SK-N-SH (cell line): ENCODE data around the gene TBRG4. TPM values are rescaled to one million over a fixed set of nuclear protein-coding genes. Genes with fewer than 3 reads are reported as not detected.

Experiments used
- CTCF ChIA-PET: fragments of 300-600, 350-600 bp; formaldehyde crosslinking; extraction: SDS; loops from one replicate; lab custom pipeline; 2021; lab: Yijun Ruan, JAX
- POLR2A ChIA-PET: fragments of 350-600 bp; sonication (Branson Sonifier 250); formaldehyde crosslinking; extraction: SDS; loops from one replicate; lab custom pipeline; 2020; ENCODE audit warnings: antibody characterized with exemption, inconsistent platforms; lab: Yijun Ruan, JAX
- DNase-seq: peaks from one replicate; pipeline ENCODE4 v3.0.0; 2012
- H2AFZ ChIP-seq: fragments of 200-600 bp; sonication (generic); 2 replicates; pipeline ENCODE4 v1.8.1; 2016; ENCODE audit warnings: antibody characterized with exemption, mild to moderate bottlenecking, low read depth
- H3F3A ChIP-seq: fragments of 200-600 bp; sonication (generic); replicated peaks from 2 replicates; pipeline ENCODE3; 2016; ENCODE audit warnings: antibody characterized with exemption, mild to moderate bottlenecking; ENCODE audit not compliant: insufficient read depth
- H3K27ac ChIP-seq, 2 experiments: fragments of 200-500 bp in 1 of 2; fragments of 200-600 bp in 1 of 2; sonication (Bioruptor generic) in 1 of 2; sonication (generic), shearing (Covaris generic) in 1 of 2; 2 replicates each; pipeline versions ENCODE4 v1.5.1 to v1.6.1; 2014 to 2016; ENCODE audit warnings: low read depth in 2 of 2, inconsistent platforms in 1 of 2, low read length in 1 of 2, mild to moderate bottlenecking in 1 of 2, mixed read lengths in 1 of 2
- H3K27me3 ChIP-seq: fragments of 200-600 bp; sonication (generic), shearing (Covaris generic); 2 replicates; pipeline ENCODE4 v1.6.1; 2016; ENCODE audit warnings: mixed run types; ENCODE audit not compliant: insufficient read depth
- H3K36me3 ChIP-seq, 2 experiments: fragments of 200-500 bp in 1 of 2; fragments of 200-600 bp in 1 of 2; sonication (Bioruptor generic) in 1 of 2; sonication (generic) in 1 of 2; replicated peaks in 1 of 2; 2 replicates each; pipeline versions ENCODE3 to v1.5.1; 2014 to 2016; ENCODE audit warnings: low read length in 1 of 2, mild to moderate bottlenecking in 1 of 2; ENCODE audit not compliant: insufficient read depth in 2 of 2, control insufficient read depth in 1 of 2
- H3K4me1 ChIP-seq, 2 experiments: fragments of 200-500 bp in 1 of 2; fragments of 200-600 bp in 1 of 2; sonication (Bioruptor generic) in 1 of 2; sonication (generic), shearing (Covaris generic) in 1 of 2; 2 replicates each; pipeline versions ENCODE4 v1.5.1 to v1.6.1; 2014 to 2016; ENCODE audit warnings: low read depth in 1 of 2, low read length in 1 of 2, mixed run types in 1 of 2; ENCODE audit not compliant: insufficient read depth in 2 of 2, control insufficient read depth in 1 of 2
- H3K4me2 ChIP-seq: fragments of 200-600 bp; sonication (generic), shearing (Covaris generic); 2 replicates; pipeline ENCODE4 v1.6.1; 2017; ENCODE audit warnings: mixed run types
- H3K4me3 ChIP-seq, 2 experiments: fragments of 200-500 bp in 1 of 2; fragments of 200-600 bp in 1 of 2; sonication (Bioruptor generic) in 1 of 2; sonication (generic), shearing (Covaris generic) in 1 of 2; 2 replicates each; pipeline versions ENCODE4 v1.5.1 to v1.8.1; 2014 to 2016; ENCODE audit warnings: low read depth in 2 of 2, inconsistent platforms in 1 of 2, low read length in 1 of 2, mild to moderate bottlenecking in 1 of 2, mixed read lengths in 1 of 2, moderate library complexity in 1 of 2
- H3K79me2 ChIP-seq: fragments of 200-600 bp; sonication (generic); 2 replicates; pipeline ENCODE4 v1.8.1; 2017; ENCODE audit warnings: mild to moderate bottlenecking; ENCODE audit not compliant: insufficient read depth
- H3K9ac ChIP-seq: fragments of 200-600 bp; sonication (generic); 2 replicates; pipeline ENCODE4 v1.6.1; 2017; ENCODE audit warnings: mixed run types
- H3K9me2 ChIP-seq: fragments of 200-600 bp; sonication (generic); 2 replicates; pipeline ENCODE4 v1.6.1; 2017; ENCODE audit warnings: mixed run types
- H3K9me3 ChIP-seq: fragments of 200-600 bp; sonication (generic); 2 replicates; pipeline ENCODE4 v1.6.1; 2017; ENCODE audit warnings: mixed run types, mild to moderate bottlenecking, moderate library complexity
- H4K20me1 ChIP-seq: fragments of 200-600 bp; sonication (generic); 2 replicates; pipeline ENCODE4 v1.6.1; 2017; ENCODE audit warnings: mild to moderate bottlenecking, mixed run types; ENCODE audit not compliant: insufficient read depth
- CHD2 ChIP-seq: fragments of 150-350 bp; IDR thresholded peaks from 2 replicates; pipeline ENCODE4 v1.6.1; 2018; ENCODE audit warnings: low read length; ENCODE audit not compliant: partially characterized antibody
- FOXJ3 ChIP-seq: sonication (generic); formaldehyde crosslinking; IDR thresholded peaks from 2 replicates; pipeline ENCODE4 v1.5.1; 2020; ENCODE audit warnings: mild to moderate bottlenecking, missing genetic modification reagents
- FOXM1 ChIP-seq: IDR thresholded peaks from 2 replicates; pipeline ENCODE4 v1.4.0; 2012; ENCODE audit warnings: low read depth, mild to moderate bottlenecking
- GABPA ChIP-seq: IDR thresholded peaks from 2 replicates; pipeline ENCODE4 v1.4.0; 2012; ENCODE audit warnings: low read depth, mild to moderate bottlenecking
- MAX ChIP-seq: IDR thresholded peaks from 2 replicates; pipeline ENCODE4 v1.4.0; 2012; ENCODE audit warnings: low read depth
- RFX5 ChIP-seq: IDR thresholded peaks from 2 replicates; pipeline ENCODE4 v1.6.1; 2012; ENCODE audit warnings: mild to moderate bottlenecking, improper control_type of control experiment, low read length
- RXRA ChIP-seq: IDR thresholded peaks from 2 replicates; pipeline ENCODE4 v1.4.0; 2012; ENCODE audit warnings: low read depth, mild to moderate bottlenecking, borderline replicate concordance
- TAF1 ChIP-seq: IDR thresholded peaks from 2 replicates; pipeline ENCODE4 v1.6.1; 2012; ENCODE audit warnings: low read depth, mild to moderate bottlenecking, low read length, moderate library complexity, borderline replicate concordance
- TCF12 ChIP-seq: IDR thresholded peaks from 2 replicates; pipeline ENCODE4 v1.4.0; 2012
- YY1 ChIP-seq: IDR thresholded peaks from 2 replicates; pipeline ENCODE4 v1.4.0; 2012; ENCODE audit warnings: low read depth, mild to moderate bottlenecking
- ZBTB33 ChIP-seq: IDR thresholded peaks from 2 replicates; pipeline ENCODE4 v1.4.0; 2012; ENCODE audit warnings: low read depth, borderline replicate concordance
- WGBS: methylation state at CpG from one replicate; pipeline ENCODE4 v1.1.6; 2017; ENCODE audit warnings: low lambda C conversion rate; 5-methylcytosine and 5-hydroxymethylcytosine counted together
- polyA plus RNA-seq, 3 experiments: library from polyadenylated mRNA; depleted of rRNA; stranded (reverse); fragments of >200 nt; gene quantifications; 2 replicates each; pipeline ENCODE4 v1.2.3, GENCODE V29; 2012

Gene TBRG4
- polyA plus RNA-seq, 1 of the 3 experiments (the other 2 are of a cell fraction) = 76.2 TPM

- CTCF ChIA-PET = interaction anchor here (1.5 to 14.4 kb wide), 10 partner anchors 9 to 698 kb away, joined by 5 to 201 read pairs (median 9); no protein-coding TSS in a partner anchor
- 64% methylated on average over 7 of the region's 8 CpGs for WGBS
These were observed 45.2 kb upstream of the TBRG4 start for GRCh38 chr7:45156516-45157272.

GRCh38 chr7:45155941-45156340 is 44.4 kb upstream of the TBRG4 start:
- no peak for DNase-seq
- Histone ChIP-seq H3K4me2 (no peak overlapping the region), H3K9me2 (no peaks in the 10 kb centered on the region), H3K36me3 (no peaks in the 10 kb centered on the region), H3K27me3 (peaks cover 29% of the 10 kb centered on the region), H2AFZ (no peak overlapping the region), H4K20me1 (no peaks in the 10 kb centered on the region), H3F3A (peaks cover 3% of the 10 kb centered on the region), H3K9me3 (no peaks in the 10 kb centered on the region), H3K4me1 (peaks cover 0 to 9% of the 10 kb centered on the region in 2 experiments; a peak in 1 of 4 replicates), H3K27ac (no peak overlapping the region), H3K79me2 (no peaks in the 10 kb centered on the region), H3K9ac (no peak overlapping the region), H3K4me3 (no peak overlapping the region)
- no peak for TF ChIP-seq TCF12
- no peak for TF ChIP-seq YY1
- no peak for TF ChIP-seq TAF1
- TF ChIP-seq FOXJ3 (CRISPR knock-in tag) = no peak
- TF ChIP-seq GABPA = no peak
- no peak for TF ChIP-seq RFX5
- TF ChIP-seq CHD2 = no peak
- no peak for TF ChIP-seq MAX
- TF ChIP-seq ZBTB33 = no peak
- ChIA-PET POLR2A (no interaction called here), CTCF (interaction anchor here (1.1 to 14.4 kb wide), 9 partner anchors 18 to 699 kb away, joined by 3 to 201 read pairs (median 17); no protein-coding TSS in a partner anchor)
- WGBS = 55% methylated on average over 3 of the region's 4 CpGs

More at GRCh38 chr7:45156516-45157272, 45.2 kb upstream of the TBRG4 start:
- H3F3A ChIP-seq = peaks cover 3% of the 10 kb centered on the region
- no peak overlapping the region for H2AFZ ChIP-seq
- no peaks in the 10 kb centered on the region for H3K9me2 ChIP-seq
- no peaks in the 10 kb centered on the region for H3K36me3 ChIP-seq
- peaks cover 29% of the 10 kb centered on the region for H3K27me3 ChIP-seq
- H3K4me1 ChIP-seq = peaks cover 0 to 14% of the 10 kb centered on the region in 2 experiments; a peak in 1 of 4 replicates
- POLR2A ChIA-PET = no interaction called here
- no peaks in the 10 kb centered on the region for H3K9me3 ChIP-seq
- no peak for DNase-seq
- H3K79me2 ChIP-seq = no peaks in the 10 kb centered on the region
- no peak overlapping the region for H3K27ac ChIP-seq
- no peak for TF ChIP-seq FOXM1
- TF ChIP-seq TAF1 = no peak
- TF ChIP-seq MAX = no peak
- no peak for TF ChIP-seq RXRA
- H4K20me1 ChIP-seq = no peaks in the 10 kb centered on the region
- no peak overlapping the region for H3K9ac ChIP-seq
- H3K4me2 ChIP-seq = no peak overlapping the region
- no peak overlapping the region; a peak in 1 of 4 replicates for H3K4me3 ChIP-seq
